Uterus (tissue), 2 donors: Measurements from ENCODE around the gene VGLL3.

Experiments used
- POLR2A ChIP-seq, 2 donors: fragments of 450-650 bp; IDR thresholded peaks; one replicate each; pipeline ENCODE4 v1.6.1; 2016; ENCODE audit warnings: antibody characterized with exemption in 2 of 2, mild to moderate bottlenecking in 1 of 2, moderate library complexity in 1 of 2
- TF ChIP-seq, protein P1 (sequence below), 4 experiments: fragments of 200-600 bp in 2 of 4; fragments of 450-650 bp in 2 of 4; sonication (generic) in 2 of 4; IDR thresholded peaks; one replicate each; pipeline ENCODE4 v1.5.1; 2016 to 2019; ENCODE audit warnings: antibody characterized with exemption in 4 of 4, mild to moderate bottlenecking in 2 of 4, moderate library complexity in 1 of 4

DNA sequence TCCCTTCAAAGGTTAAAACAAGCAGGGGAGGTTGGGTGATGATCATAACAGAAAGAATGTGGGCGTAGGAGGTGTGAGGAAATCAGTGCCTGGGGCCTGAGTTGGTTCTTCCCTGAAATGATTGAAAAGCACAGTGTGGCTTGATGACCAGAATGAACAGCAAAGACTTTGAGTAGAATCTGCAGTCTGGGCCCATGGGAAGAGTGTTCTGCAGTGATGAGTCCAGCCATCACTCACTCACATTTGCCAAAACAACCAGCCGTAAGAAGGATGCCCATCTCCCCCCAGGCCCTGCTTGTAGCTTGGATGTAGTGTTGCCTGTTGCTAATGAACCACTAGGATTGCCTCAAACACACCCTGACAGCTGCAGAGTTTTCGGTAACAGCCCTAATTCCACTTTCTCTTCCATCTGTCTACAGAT lies 67.9 kb downstream of the VGLL3 start:
- TF ChIP-seq, protein P1, sequence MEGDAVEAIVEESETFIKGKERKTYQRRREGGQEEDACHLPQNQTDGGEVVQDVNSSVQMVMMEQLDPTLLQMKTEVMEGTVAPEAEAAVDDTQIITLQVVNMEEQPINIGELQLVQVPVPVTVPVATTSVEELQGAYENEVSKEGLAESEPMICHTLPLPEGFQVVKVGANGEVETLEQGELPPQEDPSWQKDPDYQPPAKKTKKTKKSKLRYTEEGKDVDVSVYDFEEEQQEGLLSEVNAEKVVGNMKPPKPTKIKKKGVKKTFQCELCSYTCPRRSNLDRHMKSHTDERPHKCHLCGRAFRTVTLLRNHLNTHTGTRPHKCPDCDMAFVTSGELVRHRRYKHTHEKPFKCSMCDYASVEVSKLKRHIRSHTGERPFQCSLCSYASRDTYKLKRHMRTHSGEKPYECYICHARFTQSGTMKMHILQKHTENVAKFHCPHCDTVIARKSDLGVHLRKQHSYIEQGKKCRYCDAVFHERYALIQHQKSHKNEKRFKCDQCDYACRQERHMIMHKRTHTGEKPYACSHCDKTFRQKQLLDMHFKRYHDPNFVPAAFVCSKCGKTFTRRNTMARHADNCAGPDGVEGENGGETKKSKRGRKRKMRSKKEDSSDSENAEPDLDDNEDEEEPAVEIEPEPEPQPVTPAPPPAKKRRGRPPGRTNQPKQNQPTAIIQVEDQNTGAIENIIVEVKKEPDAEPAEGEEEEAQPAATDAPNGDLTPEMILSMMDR (IDR thresholded peaks at IDR 0.05), result no peak
- no peak for TF ChIP-seq POLR2A (IDR thresholded peaks at IDR 0.05)
